ENCODE data around the gene KRT5. TPM values are rescaled to one million over a fixed set of nuclear protein-coding genes. Genes with fewer than 3 reads are reported as not detected.
"Not testable (repeated sequence)": the region's sequence is repeated elsewhere in the genome, so short reads cannot be mapped to it uniquely, and the experiment has no call there.

Gene KRT5
- total RNA-seq, 4 donors from 2014 or later: not detected

DNA sequence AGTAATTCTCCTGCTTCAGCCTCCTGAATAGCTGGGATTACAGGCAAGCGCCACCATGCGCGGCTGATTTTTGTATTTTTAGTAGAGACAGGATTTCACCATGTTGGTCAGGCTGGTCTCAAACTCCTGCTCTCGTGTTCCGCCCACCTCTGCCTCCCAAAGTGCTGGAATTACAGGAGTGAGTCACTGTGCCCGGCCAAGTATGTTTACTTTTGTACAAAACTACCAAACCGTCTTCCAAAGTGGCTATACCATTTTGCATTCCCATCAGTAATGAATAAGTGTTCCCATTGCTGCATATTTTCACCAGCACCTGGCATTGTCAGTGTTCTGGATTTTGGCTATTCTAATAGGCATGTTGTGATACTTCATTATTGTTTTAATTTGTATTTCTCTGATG lies 18.7 kb downstream of the KRT5 start:
- DNase-seq: no peak
- Histone ChIP-seq H3K27me3 (peaks cover 0 to 3% (median 0%) of the 10 kb centered on the region in 3 donors), H3K36me3 (no peaks in the 10 kb centered on the region), H3K27ac (no peak overlapping the region), H3K4me1 (no peaks in the 10 kb centered on the region), H3K9me3 (no peaks in the 10 kb centered on the region), H3K4me3 (no peak overlapping the region)
- intact Hi-C loops (cut with DNase I; ENCODE audit: low total_unique reads): no loop called here
- in situ Hi-C loops (cut with MboI; ENCODE audit: low sequenced_read_pairs in 4 of 4): no loop called here
- TF ChIP-seq, protein P1, sequence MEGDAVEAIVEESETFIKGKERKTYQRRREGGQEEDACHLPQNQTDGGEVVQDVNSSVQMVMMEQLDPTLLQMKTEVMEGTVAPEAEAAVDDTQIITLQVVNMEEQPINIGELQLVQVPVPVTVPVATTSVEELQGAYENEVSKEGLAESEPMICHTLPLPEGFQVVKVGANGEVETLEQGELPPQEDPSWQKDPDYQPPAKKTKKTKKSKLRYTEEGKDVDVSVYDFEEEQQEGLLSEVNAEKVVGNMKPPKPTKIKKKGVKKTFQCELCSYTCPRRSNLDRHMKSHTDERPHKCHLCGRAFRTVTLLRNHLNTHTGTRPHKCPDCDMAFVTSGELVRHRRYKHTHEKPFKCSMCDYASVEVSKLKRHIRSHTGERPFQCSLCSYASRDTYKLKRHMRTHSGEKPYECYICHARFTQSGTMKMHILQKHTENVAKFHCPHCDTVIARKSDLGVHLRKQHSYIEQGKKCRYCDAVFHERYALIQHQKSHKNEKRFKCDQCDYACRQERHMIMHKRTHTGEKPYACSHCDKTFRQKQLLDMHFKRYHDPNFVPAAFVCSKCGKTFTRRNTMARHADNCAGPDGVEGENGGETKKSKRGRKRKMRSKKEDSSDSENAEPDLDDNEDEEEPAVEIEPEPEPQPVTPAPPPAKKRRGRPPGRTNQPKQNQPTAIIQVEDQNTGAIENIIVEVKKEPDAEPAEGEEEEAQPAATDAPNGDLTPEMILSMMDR (IDR thresholded peaks at IDR 0.05 in 4 of 5, conservative IDR thresholded peaks at IDR 0.05 in 1 of 5): no peak
- TF ChIP-seq POLR2A (IDR thresholded peaks at IDR 0.05): no peak
- no peak for ATAC-seq

DNA sequence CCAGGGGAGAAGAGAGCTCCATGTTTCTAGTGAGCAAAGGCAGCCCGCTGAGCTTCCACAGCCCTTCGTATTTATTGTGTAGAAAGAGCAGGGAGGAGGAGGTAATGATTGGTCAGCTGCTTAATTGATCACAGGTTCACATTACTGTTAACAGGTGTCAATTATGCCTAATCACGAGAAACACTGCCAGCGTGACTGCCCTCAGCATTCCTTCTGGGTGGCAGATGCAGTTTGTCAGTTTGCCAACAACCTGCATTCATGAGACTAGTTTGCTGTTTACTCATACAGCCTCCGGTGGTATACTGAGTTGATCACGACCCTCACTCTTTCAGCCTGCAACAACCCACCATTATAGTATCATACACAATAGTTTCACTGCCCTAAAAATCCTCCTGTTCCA lies 19.6 kb downstream of the KRT5 start:
- in situ Hi-C loops (cut with MboI; ENCODE audit: low sequenced_read_pairs in 4 of 4); intact Hi-C loops (cut with DNase I; ENCODE audit: low total_unique reads); ATAC-seq; H3K27me3 ChIP-seq; H3K27ac ChIP-seq; H3K9me3 ChIP-seq; H3K36me3 ChIP-seq; H3K4me3 ChIP-seq; DNase-seq; H3K4me1 ChIP-seq: not testable (repeated sequence)

GRCh38 chr12:52499806-52500560 lies 20.2 kb downstream of the KRT5 start:
- intact Hi-C loops (cut with DNase I; ENCODE audit: low total_unique reads): no loop called here
- Histone ChIP-seq H3K4me1 (no peaks in the 10 kb centered on the region), H3K27ac (no peak overlapping the region), H3K36me3 (no peaks in the 10 kb centered on the region), H3K9me3 (no peaks in the 10 kb centered on the region), H3K4me3 (no peak overlapping the region), H3K27me3 (peaks cover 0 to 3% (median 0%) of the 10 kb centered on the region in 3 donors)
- DNase-seq (no peak), ATAC-seq (no peak)
- TF ChIP-seq, protein P1 (IDR thresholded peaks at IDR 0.05 in 4 of 5, conservative IDR thresholded peaks at IDR 0.05 in 1 of 5): no peak
- no peak for TF ChIP-seq POLR2A (IDR thresholded peaks at IDR 0.05)
- in situ Hi-C loops (cut with MboI; ENCODE audit: low sequenced_read_pairs in 4 of 4): no loop called here

GRCh38 chr12:52498946-52499345 lies 21.2 kb downstream of the KRT5 start:
- H3K4me1 ChIP-seq: no peaks in the 10 kb centered on the region
- in situ Hi-C loops (cut with MboI; ENCODE audit: low sequenced_read_pairs in 4 of 4): no loop called here
- intact Hi-C loops (cut with DNase I; ENCODE audit: low total_unique reads): no loop called here
- ATAC-seq: no peak
- peaks cover 0 to 3% (median 0%) of the 10 kb centered on the region in 3 donors for H3K27me3 ChIP-seq
- no peaks in the 10 kb centered on the region for H3K36me3 ChIP-seq
- TF ChIP-seq POLR2A (IDR thresholded peaks at IDR 0.05): no peak
- TF ChIP-seq, protein P1 (IDR thresholded peaks at IDR 0.05 in 4 of 5, conservative IDR thresholded peaks at IDR 0.05 in 1 of 5): no peak
- no peaks in the 10 kb centered on the region for H3K9me3 ChIP-seq
- no peak overlapping the region for H3K27ac ChIP-seq
- no peak overlapping the region for H3K4me3 ChIP-seq
- no peak for DNase-seq

DNA sequence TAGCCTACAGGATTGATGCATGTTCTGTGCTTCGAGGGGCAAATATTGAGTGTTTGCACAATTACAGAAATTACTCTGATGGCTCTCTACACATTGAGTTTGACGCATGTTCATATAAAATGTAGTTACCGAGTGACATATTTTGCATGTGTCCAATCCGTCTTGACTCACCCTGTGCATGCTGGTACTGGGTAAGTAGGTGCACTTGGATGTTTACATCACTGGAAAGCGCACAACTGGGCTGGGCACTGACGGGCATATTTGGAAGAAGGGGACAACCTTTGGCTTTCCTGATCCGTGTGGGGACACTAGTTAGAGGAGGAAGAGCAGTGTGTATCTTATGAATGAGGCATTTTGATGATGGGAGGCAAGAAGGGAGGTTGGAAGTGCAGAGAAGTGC lies 22.2 kb downstream of the KRT5 start:
- ATAC-seq (no peak), DNase-seq (no peak)
- H3K27me3 ChIP-seq: peaks cover 0 to 5% (median 3%) of the 10 kb centered on the region in 3 donors
- H3K36me3 ChIP-seq: no peaks in the 10 kb centered on the region
- H3K27ac ChIP-seq: no peak overlapping the region
- intact Hi-C loops (cut with DNase I; ENCODE audit: low total_unique reads) (no loop called here), in situ Hi-C loops (cut with MboI; ENCODE audit: low sequenced_read_pairs in 4 of 4) (no loop called here)
- no peak for TF ChIP-seq POLR2A (IDR thresholded peaks at IDR 0.05)
- TF ChIP-seq, protein P1 (IDR thresholded peaks at IDR 0.05 in 4 of 5, conservative IDR thresholded peaks at IDR 0.05 in 1 of 5): no peak
- no peaks in the 10 kb centered on the region for H3K4me1 ChIP-seq
- H3K9me3 ChIP-seq: no peaks in the 10 kb centered on the region
- no peak overlapping the region for H3K4me3 ChIP-seq
